Stimulated activated CD8-positive, alpha-beta memory T cell treated with anti-CD3 and anti-CD28 coated beads, Interleukin-2, amount 100 ng/mL, for 1 hour (primary cell): ENCODE data around the gene ZNF678.

Source experiments
- DNase-seq, 2 donors: peaks; one replicate each; pipeline ENCODE4 v3.0.0-alpha.2; 2020; ENCODE audit warnings: low read depth in 2 of 2

The ZNF678 gene

DNA sequence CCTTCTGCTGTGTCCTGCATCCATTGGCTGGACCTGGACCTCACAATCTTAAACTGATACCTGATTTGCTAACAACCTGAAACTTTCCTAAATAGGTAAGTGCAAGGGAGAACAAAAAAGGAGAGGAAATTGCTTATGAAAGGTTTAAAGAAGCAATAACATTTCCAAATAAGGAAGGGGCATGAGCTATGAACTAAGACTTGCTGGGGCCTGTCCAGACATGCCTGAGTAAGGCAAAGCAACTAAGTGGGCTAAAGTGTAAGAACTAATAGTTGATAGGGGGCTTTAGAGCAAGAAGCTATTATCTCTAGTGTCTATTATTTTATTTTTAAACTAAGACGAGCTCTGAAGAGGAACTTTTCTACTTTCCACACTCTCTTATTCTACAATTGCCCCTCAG lies 160.1 kb downstream of the ZNF678 start:
- no peak for DNase-seq

DNA sequence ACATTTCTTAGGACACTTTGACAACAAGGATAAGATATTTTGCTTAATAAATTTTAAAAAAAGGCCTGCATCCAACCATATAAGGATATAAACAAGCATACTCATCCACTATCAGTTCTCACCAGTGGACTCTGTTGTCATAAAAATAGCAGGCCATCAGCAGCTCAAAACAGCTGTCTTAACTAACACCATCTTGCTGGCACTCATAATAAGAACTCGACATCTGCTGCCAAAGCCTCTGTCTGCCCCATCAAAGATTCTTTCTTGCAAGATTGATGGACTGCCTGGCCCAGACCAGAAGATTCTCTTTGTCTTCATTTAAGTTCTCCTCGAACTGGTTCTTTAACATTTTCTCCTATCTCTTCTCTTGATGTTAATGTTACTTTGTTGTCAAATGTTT lies 161.7 kb downstream of the ZNF678 start:
- no peak for DNase-seq

DNA sequence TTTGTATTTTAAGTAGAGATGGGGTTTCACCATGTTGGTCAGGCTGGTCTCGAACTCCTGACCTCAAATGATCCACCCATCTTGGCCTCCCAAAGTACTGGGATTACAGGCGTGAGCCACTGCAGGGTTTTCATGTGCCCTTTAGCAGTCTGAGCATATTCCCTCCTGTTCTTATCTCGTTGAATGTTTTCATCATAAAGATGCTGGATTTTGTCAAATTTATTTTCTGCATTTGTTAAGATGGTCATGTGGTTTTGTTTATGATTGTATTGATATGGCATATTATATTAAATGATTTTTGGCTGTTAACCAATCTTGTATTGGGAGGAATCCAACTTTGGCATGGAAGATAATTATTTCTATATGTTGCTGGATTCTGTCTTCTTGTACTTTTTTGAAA lies 163.0 kb downstream of the ZNF678 start:
- no peak for DNase-seq
